ENCODE results near the gene HIVEP1.

The HIVEP1 gene

GRCh38 chr6:12082368-12082767 lies 70.3 kb downstream of the HIVEP1 start:
- TF ChIP-seq, protein P1, sequence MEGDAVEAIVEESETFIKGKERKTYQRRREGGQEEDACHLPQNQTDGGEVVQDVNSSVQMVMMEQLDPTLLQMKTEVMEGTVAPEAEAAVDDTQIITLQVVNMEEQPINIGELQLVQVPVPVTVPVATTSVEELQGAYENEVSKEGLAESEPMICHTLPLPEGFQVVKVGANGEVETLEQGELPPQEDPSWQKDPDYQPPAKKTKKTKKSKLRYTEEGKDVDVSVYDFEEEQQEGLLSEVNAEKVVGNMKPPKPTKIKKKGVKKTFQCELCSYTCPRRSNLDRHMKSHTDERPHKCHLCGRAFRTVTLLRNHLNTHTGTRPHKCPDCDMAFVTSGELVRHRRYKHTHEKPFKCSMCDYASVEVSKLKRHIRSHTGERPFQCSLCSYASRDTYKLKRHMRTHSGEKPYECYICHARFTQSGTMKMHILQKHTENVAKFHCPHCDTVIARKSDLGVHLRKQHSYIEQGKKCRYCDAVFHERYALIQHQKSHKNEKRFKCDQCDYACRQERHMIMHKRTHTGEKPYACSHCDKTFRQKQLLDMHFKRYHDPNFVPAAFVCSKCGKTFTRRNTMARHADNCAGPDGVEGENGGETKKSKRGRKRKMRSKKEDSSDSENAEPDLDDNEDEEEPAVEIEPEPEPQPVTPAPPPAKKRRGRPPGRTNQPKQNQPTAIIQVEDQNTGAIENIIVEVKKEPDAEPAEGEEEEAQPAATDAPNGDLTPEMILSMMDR (IDR thresholded peaks at IDR 0.05; ENCODE audit: borderline replicate concordance, control extremely low read depth, extremely low read depth, insufficient read depth, missing control alignments) = no peak
- in situ Hi-C loops (cut with MboI; ENCODE audit: low sequenced_read_pairs, unreplicated experiment) = no loop called here
- DNase-seq (ENCODE audit: low spot score) = no peak

GRCh38 chr6:12083302-12083701 lies 71.2 kb downstream of the HIVEP1 start:
- TF ChIP-seq, protein P1 (IDR thresholded peaks at IDR 0.05; ENCODE audit: borderline replicate concordance, control extremely low read depth, extremely low read depth, insufficient read depth, missing control alignments) = no peak
- in situ Hi-C loops (cut with MboI; ENCODE audit: low sequenced_read_pairs, unreplicated experiment) = no loop called here
- no peak for DNase-seq (ENCODE audit: low spot score)

- TF ChIP-seq, protein P1 (IDR thresholded peaks at IDR 0.05; ENCODE audit: borderline replicate concordance, control extremely low read depth, extremely low read depth, insufficient read depth, missing control alignments) = no peak
- in situ Hi-C loops (cut with MboI; ENCODE audit: low sequenced_read_pairs, unreplicated experiment) = no loop called here
- DNase-seq (ENCODE audit: low spot score) = no peak
Observed at GRCh38 chr6:12083763-12084162, 71.7 kb downstream of the HIVEP1 start.

DNA sequence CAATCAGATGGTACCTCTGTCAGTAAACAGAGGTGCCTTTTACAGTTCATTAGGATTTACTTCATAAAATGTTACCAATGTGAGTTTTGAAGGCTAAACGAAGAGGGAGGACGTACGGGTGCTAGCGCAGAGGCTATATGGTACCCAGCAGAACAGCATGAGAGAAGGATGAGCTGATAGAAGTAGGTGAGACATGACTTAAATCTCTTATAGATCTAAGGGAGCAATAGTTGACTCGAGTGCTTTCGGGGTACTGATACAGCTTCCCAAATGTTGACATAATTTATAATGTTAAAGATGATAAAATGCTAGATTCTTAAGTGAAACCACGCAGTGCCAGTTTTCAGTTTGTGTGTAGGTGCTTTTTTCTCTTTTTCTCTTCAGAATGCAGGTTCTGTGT lies 72.6 kb downstream of the HIVEP1 start:
- in situ Hi-C loops (cut with MboI; ENCODE audit: low sequenced_read_pairs, unreplicated experiment) = no loop called here
- TF ChIP-seq, protein P1 (IDR thresholded peaks at IDR 0.05; ENCODE audit: borderline replicate concordance, control extremely low read depth, extremely low read depth, insufficient read depth, missing control alignments) = no peak

GRCh38 chr6:12088531-12088930 lies 76.4 kb downstream of the HIVEP1 start:
- in situ Hi-C loops (cut with MboI; ENCODE audit: low sequenced_read_pairs, unreplicated experiment) = no loop called here
- DNase-seq (ENCODE audit: low spot score) = no peak
- TF ChIP-seq, protein P1 (IDR thresholded peaks at IDR 0.05; ENCODE audit: borderline replicate concordance, control extremely low read depth, extremely low read depth, insufficient read depth, missing control alignments) = no peak

More for the DNA sequence above, 72.6 kb downstream of the HIVEP1 start:
- no peak for DNase-seq (ENCODE audit: low spot score)

GRCh38 chr6:12090714-12091113 lies 78.6 kb downstream of the HIVEP1 start:
- in situ Hi-C loops (cut with MboI; ENCODE audit: low sequenced_read_pairs, unreplicated experiment) = no loop called here
- TF ChIP-seq, protein P1 (IDR thresholded peaks at IDR 0.05; ENCODE audit: borderline replicate concordance, control extremely low read depth, extremely low read depth, insufficient read depth, missing control alignments) = no peak
- DNase-seq (ENCODE audit: low spot score) = no peak

DNA sequence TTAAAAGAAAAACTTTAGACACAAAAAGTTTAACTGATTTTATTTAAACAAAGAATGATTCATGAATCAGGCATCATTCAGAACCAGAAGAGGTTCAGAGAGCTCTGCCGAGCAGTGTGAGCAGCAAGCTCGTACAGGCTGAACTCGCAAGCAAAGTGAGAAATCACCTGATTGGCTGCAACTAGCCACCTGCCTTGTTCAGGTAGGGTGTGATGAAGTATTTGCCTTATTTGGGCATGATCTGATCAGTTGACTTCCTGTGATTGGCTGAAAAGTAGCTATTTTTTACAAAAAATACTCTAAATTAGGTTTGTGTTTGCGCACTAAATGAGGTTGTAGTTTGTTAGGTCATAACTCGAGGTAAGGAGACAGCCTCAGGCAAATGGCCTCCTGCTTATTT lies 80.7 kb downstream of the HIVEP1 start:
- no peak for DNase-seq (ENCODE audit: low spot score)
- TF ChIP-seq, protein P1 (IDR thresholded peaks at IDR 0.05; ENCODE audit: borderline replicate concordance, control extremely low read depth, extremely low read depth, insufficient read depth, missing control alignments) = no peak
- in situ Hi-C loops (cut with MboI; ENCODE audit: low sequenced_read_pairs, unreplicated experiment) = no loop called here
